ENCODE data around the gene TMC1. TPM values are rescaled to one million over a fixed set of nuclear protein-coding genes. Genes with fewer than 3 reads are reported as not detected.
"Not testable (repeated sequence)": the region's sequence is repeated elsewhere in the genome, so short reads cannot be mapped to it uniquely, and the experiment has no call there.

Gene TMC1
- total and polyA plus RNA-seq, 4 experiments from 2014 or later, result not detected

- POLR2A ChIA-PET (ENCODE audit: partially characterized antibody), result no interaction called here
- peaks cover 1 to 4% of the 10 kb centered on the region in 2 donors for H3K27me3 Mint-ChIP-seq
Observed at GRCh38 chr9:72491242-72491641, 30.2 kb upstream of the TMC1 start.

GRCh38 chr9:72494051-72494450 is 27.4 kb upstream of the TMC1 start:
- ChIA-PET POLR2A (ENCODE audit: partially characterized antibody) (no interaction called here), CTCF (ENCODE audit: partially characterized antibody) (no interaction called here)
- Mint-ChIP-seq H3K27me3 (peaks cover 1 to 3% of the 10 kb centered on the region in 2 donors), H3K4me3 (no peak overlapping the region), H3K4me1 (no peaks in the 10 kb centered on the region), H3K9me3 (no peaks in the 10 kb centered on the region), H3K36me3 (no peaks in the 10 kb centered on the region), H3K27ac (no peak overlapping the region)
- H3K27ac ChIP-seq (ENCODE audit: low read depth, low read length), result no peak overlapping the region
- H3K27me3 ChIP-seq (ENCODE audit: insufficient read depth, low read length), result no peaks in the 10 kb centered on the region
- intact Hi-C loops (cut with micrococcal nuclease), result no loop called here
- H3K4me1 ChIP-seq (ENCODE audit: insufficient read depth, low read length), result no peaks in the 10 kb centered on the region
- H3K4me3 ChIP-seq (ENCODE audit: low read length in 2 of 2), result no peak overlapping the region
- no peak for DNase-seq
- H3K36me3 ChIP-seq (ENCODE audit: insufficient read depth, low read length), result no peaks in the 10 kb centered on the region
- H3K9me3 ChIP-seq (ENCODE audit: control insufficient read depth in 1 of 2, low read length in 2 of 2), result no peaks in the 10 kb centered on the region

More at GRCh38 chr9:72491242-72491641, 30.2 kb upstream of the TMC1 start:
- Histone ChIP-seq H3K36me3 (ENCODE audit: insufficient read depth, low read length) (no peaks in the 10 kb centered on the region), H3K27ac (ENCODE audit: low read depth, low read length) (no peak overlapping the region), H3K9me3 (ENCODE audit: control insufficient read depth in 1 of 2, low read length in 2 of 2) (no peaks in the 10 kb centered on the region), H3K27me3 (ENCODE audit: insufficient read depth, low read length) (no peaks in the 10 kb centered on the region), H3K4me1 (ENCODE audit: insufficient read depth, low read length) (no peaks in the 10 kb centered on the region), H3K4me3 (ENCODE audit: low read length in 2 of 2) (no peak overlapping the region)
- Mint-ChIP-seq H3K9me3 (no peaks in the 10 kb centered on the region), H3K36me3 (no peaks in the 10 kb centered on the region), H3K4me1 (no peaks in the 10 kb centered on the region), H3K27ac (no peak overlapping the region), H3K4me3 (no peak overlapping the region)
- DNase-seq, result no peak
- intact Hi-C loops (cut with micrococcal nuclease), result no loop called here
- CTCF ChIA-PET (ENCODE audit: partially characterized antibody), result no interaction called here

- Mint-ChIP-seq H3K27ac (no peak overlapping the region), H3K9me3 (no peaks in the 10 kb centered on the region), H3K27me3 (no peaks in the 10 kb centered on the region), H3K4me1 (no peaks in the 10 kb centered on the region), H3K4me3 (no peak overlapping the region), H3K36me3 (no peaks in the 10 kb centered on the region)
- ChIA-PET CTCF (ENCODE audit: partially characterized antibody) (interaction anchor here (0.6 kb wide), 1 partner anchor 108 kb away, joined by 3 read pairs; no protein-coding TSS in a partner anchor), POLR2A (ENCODE audit: partially characterized antibody) (no interaction called here)
- Histone ChIP-seq H3K27ac (ENCODE audit: low read depth, low read length) (no peak overlapping the region), H3K27me3 (ENCODE audit: insufficient read depth, low read length) (no peaks in the 10 kb centered on the region), H3K36me3 (ENCODE audit: insufficient read depth, low read length) (no peaks in the 10 kb centered on the region), H3K4me3 (ENCODE audit: low read length in 2 of 2) (no peak overlapping the region), H3K9me3 (ENCODE audit: control insufficient read depth in 1 of 2, low read length in 2 of 2) (no peaks in the 10 kb centered on the region), H3K4me1 (ENCODE audit: insufficient read depth, low read length) (no peaks in the 10 kb centered on the region)
- DNase-seq, result no peak
- intact Hi-C loops (cut with micrococcal nuclease), result no loop called here
Observed at GRCh38 chr9:72497447-72498046, 23.9 kb upstream of the TMC1 start.

GRCh38 chr9:72506615-72507014 is 14.8 kb upstream of the TMC1 start:
- intact Hi-C loops (cut with micrococcal nuclease), result no loop called here
- Histone ChIP-seq H3K4me3 (ENCODE audit: low read length in 2 of 2) (no peak overlapping the region), H3K27ac (ENCODE audit: low read depth, low read length) (no peak overlapping the region), H3K36me3 (ENCODE audit: insufficient read depth, low read length) (no peaks in the 10 kb centered on the region), H3K9me3 (ENCODE audit: control insufficient read depth in 1 of 2, low read length in 2 of 2) (no peaks in the 10 kb centered on the region), H3K4me1 (ENCODE audit: insufficient read depth, low read length) (no peaks in the 10 kb centered on the region), H3K27me3 (ENCODE audit: insufficient read depth, low read length) (no peaks in the 10 kb centered on the region)
- Mint-ChIP-seq H3K36me3 (no peaks in the 10 kb centered on the region), H3K27me3 (no peaks in the 10 kb centered on the region), H3K27ac (no peak overlapping the region), H3K4me3 (no peak overlapping the region), H3K4me1 (peaks cover 0 to 1% (median 0%) of the 10 kb centered on the region in 4 donors), H3K9me3 (no peaks in the 10 kb centered on the region)
- ChIA-PET CTCF (ENCODE audit: partially characterized antibody) (no interaction called here), POLR2A (ENCODE audit: partially characterized antibody) (no interaction called here)
- no peak for DNase-seq

- Mint-ChIP-seq H3K36me3 (no peaks in the 10 kb centered on the region), H3K4me1 (peaks cover 0 to 1% (median 0%) of the 10 kb centered on the region in 4 donors), H3K27me3 (peaks cover 0 to 3% of the 10 kb centered on the region in 2 donors), H3K9me3 (no peaks in the 10 kb centered on the region), H3K27ac (no peak overlapping the region), H3K4me3 (no peak overlapping the region)
- Histone ChIP-seq H3K27ac (ENCODE audit: low read depth, low read length) (no peak overlapping the region), H3K27me3 (ENCODE audit: insufficient read depth, low read length) (no peaks in the 10 kb centered on the region), H3K9me3 (ENCODE audit: control insufficient read depth in 1 of 2, low read length in 2 of 2) (no peaks in the 10 kb centered on the region), H3K4me1 (ENCODE audit: insufficient read depth, low read length) (no peaks in the 10 kb centered on the region), H3K4me3 (ENCODE audit: low read length in 2 of 2) (no peak overlapping the region), H3K36me3 (ENCODE audit: insufficient read depth, low read length) (no peaks in the 10 kb centered on the region)
- CTCF ChIA-PET (ENCODE audit: partially characterized antibody), result interaction anchor here (1.3 kb wide), 1 partner anchor 13 kb away, joined by 3 read pairs; no protein-coding TSS in a partner anchor
- POLR2A ChIA-PET (ENCODE audit: partially characterized antibody), result no interaction called here
- no peak for DNase-seq
- intact Hi-C loops (cut with micrococcal nuclease), result no loop called here
Observed at GRCh38 chr9:72509053-72509452, 12.4 kb upstream of the TMC1 start.

GRCh38 chr9:72509635-72510034 is 11.8 kb upstream of the TMC1 start:
- Mint-ChIP-seq H3K4me3 (no peak overlapping the region), H3K27ac (no peak overlapping the region)

GRCh38 chr9:72521011-72521410 is 397 bp upstream of the TMC1 start:
- CTCF ChIA-PET (ENCODE audit: partially characterized antibody); H3K36me3 ChIP-seq (ENCODE audit: insufficient read depth, low read length); POLR2A ChIA-PET (ENCODE audit: partially characterized antibody); H3K9me3 ChIP-seq (ENCODE audit: control insufficient read depth in 1 of 2, low read length in 2 of 2); H3K4me3 Mint-ChIP-seq; H3K27ac Mint-ChIP-seq; DNase-seq; H3K36me3 Mint-ChIP-seq; H3K27me3 ChIP-seq (ENCODE audit: insufficient read depth, low read length); H3K4me1 ChIP-seq (ENCODE audit: insufficient read depth, low read length); H3K27ac ChIP-seq (ENCODE audit: low read depth, low read length); H3K27me3 Mint-ChIP-seq; H3K9me3 Mint-ChIP-seq; H3K4me3 ChIP-seq (ENCODE audit: low read length in 2 of 2): not testable (repeated sequence)
- peaks cover 1 to 14% (median 8%) of the 10 kb centered on the region in 4 donors for H3K4me1 Mint-ChIP-seq
- intact Hi-C loops (cut with micrococcal nuclease), result loop anchor here (10.0 kb wide), 1 partner anchor 606 kb away; the partner anchor contains the start of genes ABHD17B and C9orf85

More at GRCh38 chr9:72509635-72510034, 11.8 kb upstream of the TMC1 start:
- Mint-ChIP-seq H3K9me3 (no peaks in the 10 kb centered on the region), H3K36me3 (no peaks in the 10 kb centered on the region), H3K27me3 (peaks cover 0 to 4% of the 10 kb centered on the region in 2 donors), H3K4me1 (peaks cover 0 to 1% (median 0%) of the 10 kb centered on the region in 4 donors)
- H3K4me3 ChIP-seq (ENCODE audit: low read length in 2 of 2), result no peak overlapping the region
- ChIA-PET POLR2A (ENCODE audit: partially characterized antibody) (no interaction called here), CTCF (ENCODE audit: partially characterized antibody) (interaction anchor here (1.3 kb wide), 1 partner anchor 14 kb away, joined by 3 read pairs; no protein-coding TSS in a partner anchor)
- H3K4me1 ChIP-seq (ENCODE audit: insufficient read depth, low read length), result no peaks in the 10 kb centered on the region
- intact Hi-C loops (cut with micrococcal nuclease), result no loop called here
- no peak for DNase-seq
- no peak overlapping the region for H3K27ac ChIP-seq (ENCODE audit: low read depth, low read length)
- no peaks in the 10 kb centered on the region for H3K27me3 ChIP-seq (ENCODE audit: insufficient read depth, low read length)
- H3K9me3 ChIP-seq (ENCODE audit: control insufficient read depth in 1 of 2, low read length in 2 of 2), result no peaks in the 10 kb centered on the region
- H3K36me3 ChIP-seq (ENCODE audit: insufficient read depth, low read length), result no peaks in the 10 kb centered on the region

Measured in CD4-positive, alpha-beta memory T cell (primary cell).